HepG2 (cell line): ENCODE measurements around the gene POLRMT. TPM values are rescaled to one million over a fixed set of nuclear protein-coding genes. Genes with fewer than 3 reads are reported as not detected.

ENCODE experiments used
- ATAC-seq: fragments of 200-7000 bp; cut with Tn5 transposase; 3 replicates; pipeline ENCODE4 v1.9.1; 2020; ENCODE audit warnings: mild to moderate bottlenecking, moderate library complexity
- BruUV-seq: library from RNA; stranded (reverse); fragments of 400-500 nt; replicated peaks from 2 replicates; lab custom pipeline; 2021; lab: Mats Ljungman, UMichigan
- CTCF ChIA-PET: fragments of 300-600 bp; formaldehyde crosslinking; extraction: SDS; loops from one replicate; lab custom pipeline; 2021; ENCODE audit warnings: low total read pairs, inconsistent platforms, low intra/inter-chr PET ratio; lab: Yijun Ruan, JAX
- POLR2A ChIA-PET: fragments of 350-600 bp; sonication (Branson Sonifier 250); formaldehyde crosslinking; loops from one replicate; lab custom pipeline; 2020; ENCODE audit warnings: antibody characterized with exemption, inconsistent platforms; lab: Yijun Ruan, JAX
- DNase-seq: peaks from one replicate; pipeline ENCODE4 v3.0.0-alpha.2; 2015; ENCODE audit warnings: low spot score
- FAIRE-seq: peaks from 3 replicates; lab custom pipeline; 2011; peaks lifted over from hg19 to GRCh38; lab: Jason Lieb, UNC
- H2AFZ ChIP-seq: one replicate; pipeline ENCODE4 v1.6.1; 2011; ENCODE audit warnings: low read length, inconsistent platforms
- H3K27ac ChIP-seq: fragments of 300-600 bp; 3 replicates; pipeline ENCODE4 v1.8.0; 2011; ENCODE audit warnings: mixed run types, mild to moderate bottlenecking, mixed read lengths, low read length, inconsistent platforms; ENCODE audit not compliant: insufficient read depth; ENCODE audit errors: extremely low read length
- H3K27me3 ChIP-seq, 2 experiments: fragments of 200-600 bp in 1 of 2; 2 replicates in 1 of 2; 3 replicates in 1 of 2; pipeline versions ENCODE4 v1.6.0 to v1.8.0; 2011; ENCODE audit warnings: low read length in 2 of 2, mild to moderate bottlenecking in 2 of 2, moderate library complexity in 2 of 2, inconsistent platforms in 1 of 2; ENCODE audit not compliant: insufficient read depth in 2 of 2, control insufficient read depth in 1 of 2
- H3K36me3 ChIP-seq, 2 experiments: fragments of 200-600 bp in 1 of 2; replicated peaks in 1 of 2; 2 replicates in 1 of 2; 3 replicates in 1 of 2; pipeline versions ENCODE4 v1.5.1 to v1.8.0; 2011; ENCODE audit warnings: low read length in 2 of 2, inconsistent platforms in 1 of 2; ENCODE audit not compliant: insufficient read depth in 2 of 2, control insufficient read depth in 1 of 2
- H3K4me1 ChIP-seq: 2 replicates; pipeline ENCODE4 v1.5.1; 2012; ENCODE audit warnings: low read length, inconsistent platforms; ENCODE audit not compliant: insufficient read depth
- H3K4me2 ChIP-seq: 2 replicates; pipeline ENCODE4 v1.6.0; 2011; ENCODE audit warnings: low read depth, low read length, inconsistent platforms
- H3K4me3 ChIP-seq, 3 experiments: fragments of 200-600 bp in 1 of 3; sonication (generic), shearing (Covaris generic) in 1 of 3; replicated peaks in 1 of 3; 2 replicates each; pipeline ENCODE4 v1.5.1; 2011 to 2016; ENCODE audit warnings: low read length in 3 of 3, inconsistent platforms in 2 of 3, low read depth in 2 of 3, mild to moderate bottlenecking in 2 of 3, control low read depth in 1 of 3, mixed read lengths in 1 of 3; ENCODE audit not compliant: insufficient read depth in 1 of 3
- H3K79me2 ChIP-seq: one replicate; pipeline ENCODE4 v1.6.1; 2011; ENCODE audit warnings: low read length, inconsistent platforms; ENCODE audit not compliant: insufficient read depth
- H3K9ac ChIP-seq: 2 replicates; pipeline ENCODE4 v1.6.0; 2011; ENCODE audit warnings: mild to moderate bottlenecking, low read depth, low read length, inconsistent platforms; ENCODE audit not compliant: insufficient read depth
- H3K9me3 ChIP-seq: 2 replicates; pipeline ENCODE4 v1.5.1; 2012; ENCODE audit warnings: mild to moderate bottlenecking, low read length
- H4K20me1 ChIP-seq: 2 replicates; pipeline ENCODE4 v1.6.0; 2011; ENCODE audit warnings: inconsistent platforms, mild to moderate bottlenecking, low read length, moderate library complexity; ENCODE audit not compliant: insufficient read depth
- BHLHE40 ChIP-seq: IDR thresholded peaks from 2 replicates; pipeline ENCODE4 v1.6.1; 2011; ENCODE audit warnings: low read length, improper control_type of control experiment
- CENPBD1 ChIP-seq: sonication (generic); formaldehyde crosslinking; IDR thresholded peaks from 2 replicates; pipeline ENCODE4 v1.8.0; 2022; ENCODE audit warnings: missing genetic modification reagents, low read depth, mild to moderate bottlenecking, borderline replicate concordance
- GMEB2 ChIP-seq: IDR thresholded peaks from 2 replicates; pipeline ENCODE4 v1.6.1; 2016; ENCODE audit warnings: missing biosample characterization, missing genetic modification reagents, low read depth
- MED13 ChIP-seq: sonication (generic); formaldehyde crosslinking; IDR thresholded peaks from 2 replicates; pipeline ENCODE4 v1.5.0; 2020; ENCODE audit warnings: missing genetic modification reagents
- REPIN1 ChIP-seq: sonication (generic); formaldehyde crosslinking; IDR thresholded peaks from 2 replicates; pipeline ENCODE4 v1.8.0; 2022; ENCODE audit warnings: missing genetic modification reagents, low read depth, mild to moderate bottlenecking, borderline replicate concordance
- WIZ ChIP-seq: sonication (generic); formaldehyde crosslinking; IDR thresholded peaks from 2 replicates; pipeline ENCODE4 v1.5.1; 2020; ENCODE audit warnings: mild to moderate bottlenecking, missing genetic modification reagents
- ZNF414 ChIP-seq: sonication (generic); formaldehyde crosslinking; IDR thresholded peaks from 2 replicates; pipeline ENCODE4 v1.5.0; 2020; ENCODE audit warnings: missing genetic modification reagents
- WGBS: methylation state at CpG from one replicate; pipeline ENCODE4 v1.1.6; 2017; ENCODE audit warnings: low lambda C conversion rate; 5-methylcytosine and 5-hydroxymethylcytosine counted together
- in situ Hi-C: cut with HindIII; loops from 2 replicates; pipeline ENCODE4 v1.10.0; 2017; ENCODE audit warnings: low pct_unique_long_range_greater_than_20kb; ENCODE audit not compliant: extremely low pct_ligation_motif_present
- intact Hi-C: fragments of 100-400 bp; cut with micrococcal nuclease; formaldehyde crosslinking; loops from one replicate; pipeline ENCODE4 v1.10.0; 2022; ENCODE audit not compliant: unreplicated experiment
- polyA plus RNA-seq, 8 experiments: library from polyadenylated mRNA; depleted of rRNA in 3 of 8; stranded (reverse) in 7 of 8; unstranded in 1 of 8; fragments of >200 nt; fragmentation: Illumina TruSeq in 4 of 8; extraction: Trizol in 4 of 8; gene quantifications; 2 replicates each; pipeline versions ENCODE4 v1.2.1 to v1.2.3, GENCODE V29; 2011 to 2016; ENCODE audit warnings: low read depth in 4 of 8, missing spikeins in 1 of 8, mixed read lengths in 1 of 8; ENCODE audit not compliant: insufficient read depth in 1 of 8
- total RNA-seq, 5 experiments: library from RNA; depleted of rRNA; stranded (reverse); fragments of >200 nt; fragmentation: Illumina TruSeq; extraction: Trizol; gene quantifications; 2 replicates each; pipeline ENCODE4 v1.2.3, GENCODE V29; 2016; ENCODE audit warnings: low read depth in 1 of 5
- TF ChIP-seq, protein P1 (sequence below): sonication (generic); formaldehyde crosslinking; IDR thresholded peaks from 2 replicates; pipeline ENCODE4 v1.8.0; 2022; ENCODE audit warnings: mild to moderate bottlenecking, missing genetic modification reagents, moderate library complexity
- TF ChIP-seq, protein P2 (sequence below): IDR thresholded peaks from 2 replicates; pipeline ENCODE4 v1.6.1; 2016; ENCODE audit warnings: missing genetic modification reagents, missing compliant biosample characterization
- TF ChIP-seq, protein P3 (sequence below): sonication (generic); formaldehyde crosslinking; IDR thresholded peaks from 2 replicates; pipeline ENCODE4 v1.5.0; 2020; ENCODE audit warnings: missing genetic modification reagents
- TF ChIP-seq, protein P4 (sequence below): sonication (generic); formaldehyde crosslinking; IDR thresholded peaks from 2 replicates; pipeline ENCODE4 v1.5.1; 2020; ENCODE audit warnings: missing genetic modification reagents, mild to moderate bottlenecking, borderline replicate concordance
- TF ChIP-seq, protein P5 (sequence below): sonication (generic); formaldehyde crosslinking; IDR thresholded peaks from 2 replicates; pipeline ENCODE4 v1.8.1; 2023; ENCODE audit warnings: mild to moderate bottlenecking, missing genetic modification reagents

Gene POLRMT
- total and polyA plus RNA-seq, 2 of the 13 experiments (the other 11 are each of a cell fraction or from before 2014, with no cell fraction given) = 78.0 to 101 TPM

DNA sequence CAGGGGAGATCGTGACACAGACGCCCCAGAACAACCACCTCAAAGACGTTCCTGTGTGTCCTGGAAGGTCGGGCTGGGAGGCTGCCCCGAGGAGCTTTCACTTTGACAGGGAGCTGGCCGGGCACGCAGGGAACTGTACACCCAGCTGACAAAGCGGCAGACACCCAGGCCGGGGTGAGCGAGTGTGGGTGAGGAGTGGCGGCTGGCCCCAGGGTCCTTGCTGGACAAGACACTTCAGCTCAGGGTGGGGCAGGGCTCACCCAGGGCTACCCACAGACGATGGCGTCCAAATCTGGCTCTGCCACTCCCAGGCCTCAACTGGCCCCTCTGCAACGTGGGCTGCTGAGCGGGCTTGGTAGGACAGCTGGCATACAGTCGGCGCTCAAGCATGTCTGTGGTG lies 8.4 kb upstream of the POLRMT start:
- CTCF ChIA-PET = no interaction called here
- in situ Hi-C loops = no loop called here
- Histone ChIP-seq H3K36me3 (peaks cover 0 to 5% of the 10 kb centered on the region in 2 experiments; a peak in 2 of 5 replicates), H3K79me2 (no peaks in the 10 kb centered on the region), H3K4me3 (no peak overlapping the region), H3K9me3 (no peaks in the 10 kb centered on the region), H3K27ac (no peak overlapping the region), H3K9ac (no peak overlapping the region), H4K20me1 (no peaks in the 10 kb centered on the region), H2AFZ (no peak overlapping the region), H3K4me2 (no peak overlapping the region), H3K4me1 (0 out of 2 replicates have a peak, but pooled peaks cover 7% of the 10 kb centered on the region), H3K27me3 (no peaks in the 10 kb centered on the region)
- intact Hi-C loops = no loop called here
- FAIRE-seq = no peak
- WGBS = 87% methylated on average over 10 of the region's 17 CpGs
- no TSS peak for BruUV-seq
- POLR2A ChIA-PET = interaction anchor here (1.3 kb wide), 1 partner anchor 19 kb away, joined by 3 read pairs; no protein-coding TSS in a partner anchor
- ATAC-seq = no peak
- no peak for DNase-seq
- TF ChIP-seq GMEB2 (CRISPR knock-in tag) (no peak), ZNF414 (CRISPR knock-in tag) (no peak), BHLHE40 (no peak), MED13 (CRISPR knock-in tag) (no peak), CENPBD1 (no peak), WIZ (CRISPR knock-in tag) (no peak), REPIN1 (CRISPR knock-in tag) (no peak)
- TF ChIP-seq, protein P1, sequence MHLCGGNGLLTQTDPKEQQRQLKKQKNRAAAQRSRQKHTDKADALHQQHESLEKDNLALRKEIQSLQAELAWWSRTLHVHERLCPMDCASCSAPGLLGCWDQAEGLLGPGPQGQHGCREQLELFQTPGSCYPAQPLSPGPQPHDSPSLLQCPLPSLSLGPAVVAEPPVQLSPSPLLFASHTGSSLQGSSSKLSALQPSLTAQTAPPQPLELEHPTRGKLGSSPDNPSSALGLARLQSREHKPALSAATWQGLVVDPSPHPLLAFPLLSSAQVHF (CRISPR knock-in tag) = no peak
- TF ChIP-seq, protein P2, sequence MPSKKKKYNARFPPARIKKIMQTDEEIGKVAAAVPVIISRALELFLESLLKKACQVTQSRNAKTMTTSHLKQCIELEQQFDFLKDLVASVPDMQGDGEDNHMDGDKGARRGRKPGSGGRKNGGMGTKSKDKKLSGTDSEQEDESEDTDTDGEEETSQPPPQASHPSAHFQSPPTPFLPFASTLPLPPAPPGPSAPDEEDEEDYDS (CRISPR knock-in tag) = no peak
- TF ChIP-seq, protein P3, sequence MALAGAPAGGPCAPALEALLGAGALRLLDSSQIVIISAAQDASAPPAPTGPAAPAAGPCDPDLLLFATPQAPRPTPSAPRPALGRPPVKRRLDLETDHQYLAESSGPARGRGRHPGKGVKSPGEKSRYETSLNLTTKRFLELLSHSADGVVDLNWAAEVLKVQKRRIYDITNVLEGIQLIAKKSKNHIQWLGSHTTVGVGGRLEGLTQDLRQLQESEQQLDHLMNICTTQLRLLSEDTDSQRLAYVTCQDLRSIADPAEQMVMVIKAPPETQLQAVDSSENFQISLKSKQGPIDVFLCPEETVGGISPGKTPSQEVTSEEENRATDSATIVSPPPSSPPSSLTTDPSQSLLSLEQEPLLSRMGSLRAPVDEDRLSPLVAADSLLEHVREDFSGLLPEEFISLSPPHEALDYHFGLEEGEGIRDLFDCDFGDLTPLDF (CRISPR knock-in tag) = no peak
- TF ChIP-seq, protein P4, sequence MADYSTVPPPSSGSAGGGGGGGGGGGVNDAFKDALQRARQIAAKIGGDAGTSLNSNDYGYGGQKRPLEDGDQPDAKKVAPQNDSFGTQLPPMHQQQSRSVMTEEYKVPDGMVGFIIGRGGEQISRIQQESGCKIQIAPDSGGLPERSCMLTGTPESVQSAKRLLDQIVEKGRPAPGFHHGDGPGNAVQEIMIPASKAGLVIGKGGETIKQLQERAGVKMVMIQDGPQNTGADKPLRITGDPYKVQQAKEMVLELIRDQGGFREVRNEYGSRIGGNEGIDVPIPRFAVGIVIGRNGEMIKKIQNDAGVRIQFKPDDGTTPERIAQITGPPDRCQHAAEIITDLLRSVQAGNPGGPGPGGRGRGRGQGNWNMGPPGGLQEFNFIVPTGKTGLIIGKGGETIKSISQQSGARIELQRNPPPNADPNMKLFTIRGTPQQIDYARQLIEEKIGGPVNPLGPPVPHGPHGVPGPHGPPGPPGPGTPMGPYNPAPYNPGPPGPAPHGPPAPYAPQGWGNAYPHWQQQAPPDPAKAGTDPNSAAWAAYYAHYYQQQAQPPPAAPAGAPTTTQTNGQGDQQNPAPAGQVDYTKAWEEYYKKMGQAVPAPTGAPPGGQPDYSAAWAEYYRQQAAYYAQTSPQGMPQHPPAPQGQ (CRISPR knock-in tag) = no peak
- TF ChIP-seq, protein P5, sequence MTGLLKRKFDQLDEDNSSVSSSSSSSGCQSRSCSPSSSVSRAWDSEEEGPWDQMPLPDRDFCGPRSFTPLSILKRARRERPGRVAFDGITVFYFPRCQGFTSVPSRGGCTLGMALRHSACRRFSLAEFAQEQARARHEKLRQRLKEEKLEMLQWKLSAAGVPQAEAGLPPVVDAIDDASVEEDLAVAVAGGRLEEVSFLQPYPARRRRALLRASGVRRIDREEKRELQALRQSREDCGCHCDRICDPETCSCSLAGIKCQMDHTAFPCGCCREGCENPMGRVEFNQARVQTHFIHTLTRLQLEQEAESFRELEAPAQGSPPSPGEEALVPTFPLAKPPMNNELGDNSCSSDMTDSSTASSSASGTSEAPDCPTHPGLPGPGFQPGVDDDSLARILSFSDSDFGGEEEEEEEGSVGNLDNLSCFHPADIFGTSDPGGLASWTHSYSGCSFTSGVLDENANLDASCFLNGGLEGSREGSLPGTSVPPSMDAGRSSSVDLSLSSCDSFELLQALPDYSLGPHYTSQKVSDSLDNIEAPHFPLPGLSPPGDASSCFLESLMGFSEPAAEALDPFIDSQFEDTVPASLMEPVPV = no peak
